IMR-90 (cell line): Measurements from ENCODE around the gene UFSP1. TPM values are rescaled to one million over a fixed set of nuclear protein-coding genes. Genes with fewer than 3 reads are reported as not detected.

Experiments
- ATAC-seq: fragments of 200-7000 bp; cut with Tn5 transposase; 2 replicates; pipeline ENCODE4 v1.9.1; 2020; ENCODE audit warnings: low read depth, mild to moderate bottlenecking, moderate library complexity
- BruUV-seq: library from RNA; stranded (reverse); fragments of 400-500 nt; replicated peaks from 2 replicates; lab custom pipeline; 2021; lab: Mats Ljungman, UMichigan
- CTCF ChIA-PET: fragments of 300-600 bp; formaldehyde crosslinking; extraction: SDS; loops from one replicate; lab custom pipeline; 2021; ENCODE audit warnings: antibody characterized with exemption; lab: Yijun Ruan, JAX
- POLR2A ChIA-PET: fragments of 300-600 bp; sonication (Branson Sonifier 250); formaldehyde crosslinking; loops from one replicate; lab custom pipeline; 2022; ENCODE audit warnings: antibody characterized with exemption; ENCODE audit not compliant: unreplicated experiment; lab: Charles Lee
- DNase-seq: peaks from one replicate; pipeline ENCODE4 v3.0.0; 2013
- H2AFZ ChIP-seq: replicated peaks from 2 replicates; pipeline ENCODE3; 2013; ENCODE audit warnings: low read length, mild to moderate bottlenecking; ENCODE audit not compliant: poor library complexity
- H2AK5ac ChIP-seq: 2 replicates; pipeline ENCODE4 v1.6.1; 2013; ENCODE audit warnings: low read depth, low read length, inconsistent platforms
- H2AK9ac ChIP-seq: replicated peaks from 2 replicates; pipeline ENCODE3; 2013; ENCODE audit warnings: mild to moderate bottlenecking, low read depth, low read length, moderate library complexity; ENCODE audit not compliant: poor library complexity
- H2BK120ac ChIP-seq: 2 replicates; pipeline ENCODE4 v1.6.1; 2013; ENCODE audit warnings: low read depth, low read length, inconsistent platforms
- H2BK15ac ChIP-seq: 3 replicates; pipeline ENCODE4 v1.6.1; 2013; ENCODE audit warnings: low read depth, low read length, inconsistent platforms
- H2BK20ac ChIP-seq: 2 replicates; pipeline ENCODE4 v1.6.1; 2013; ENCODE audit warnings: low read depth, mild to moderate bottlenecking, inconsistent platforms, low read length, moderate library complexity
- H2BK5ac ChIP-seq: 2 replicates; pipeline ENCODE4 v1.6.1; 2013; ENCODE audit warnings: mild to moderate bottlenecking, low read depth, low read length, inconsistent platforms; ENCODE audit not compliant: poor library complexity, severe bottlenecking
- H3K14ac ChIP-seq: replicated peaks from 2 replicates; pipeline ENCODE4 v1.6.1; 2013; ENCODE audit warnings: low read depth, low read length, inconsistent platforms
- H3K18ac ChIP-seq: 2 replicates; pipeline ENCODE4 v1.6.1; 2013; ENCODE audit warnings: low read depth, low read length, control low read depth
- H3K23ac ChIP-seq: 2 replicates; pipeline ENCODE4 v1.6.1; 2013; ENCODE audit warnings: low read depth, low read length, inconsistent platforms
- H3K27ac ChIP-seq: 2 replicates; pipeline ENCODE4 v1.5.1; 2013; ENCODE audit warnings: mild to moderate bottlenecking, control low read depth, low read length; ENCODE audit not compliant: insufficient read depth
- H3K27me3 ChIP-seq: 2 replicates; pipeline ENCODE4 v1.6.1; 2013; ENCODE audit warnings: low read length; ENCODE audit not compliant: control insufficient read depth, insufficient read depth
- H3K36me3 ChIP-seq: 2 replicates; pipeline ENCODE4 v1.6.1; 2013; ENCODE audit warnings: low read length, mixed read lengths; ENCODE audit not compliant: control insufficient read depth, insufficient read depth
- H3K4ac ChIP-seq: 2 replicates; pipeline ENCODE4 v1.6.1; 2013; ENCODE audit warnings: low read depth, low read length, inconsistent platforms
- H3K4me1 ChIP-seq: 2 replicates; pipeline ENCODE4 v1.6.1; 2013; ENCODE audit warnings: low read length, mixed read lengths; ENCODE audit not compliant: control insufficient read depth, insufficient read depth
- H3K4me2 ChIP-seq: 2 replicates; pipeline ENCODE4 v1.6.1; 2013; ENCODE audit warnings: low read depth, mild to moderate bottlenecking, control low read depth, low read length, moderate library complexity
- H3K4me3 ChIP-seq: 2 replicates; pipeline ENCODE4 v1.5.1; 2013; ENCODE audit warnings: low read depth, mild to moderate bottlenecking, control low read depth, low read length, moderate library complexity; ENCODE audit not compliant: insufficient read depth
- H3K56ac ChIP-seq: 2 replicates; pipeline ENCODE4 v1.6.1; 2013; ENCODE audit warnings: low read length, inconsistent platforms; ENCODE audit not compliant: insufficient read depth; ENCODE audit errors: extremely low read depth
- H3K79me1 ChIP-seq, 2 experiments: 2 replicates each; pipeline ENCODE4 v1.6.1; 2013; ENCODE audit warnings: low read length in 2 of 2, inconsistent platforms in 1 of 2, low read depth in 1 of 2
- H3K9ac ChIP-seq: 2 replicates; pipeline ENCODE4 v1.6.1; 2013; ENCODE audit warnings: low read depth, low read length, control low read depth
- H3K9me1 ChIP-seq: 2 replicates; pipeline ENCODE4 v1.6.1; 2013; ENCODE audit warnings: low read length, inconsistent platforms; ENCODE audit not compliant: insufficient read depth
- H3K9me3 ChIP-seq: 2 replicates; pipeline ENCODE4 v1.6.1; 2013; ENCODE audit warnings: low read length; ENCODE audit not compliant: control insufficient read depth, insufficient read depth
- H4K20me1 ChIP-seq: 2 replicates; pipeline ENCODE4 v1.6.1; 2013; ENCODE audit warnings: low read length, inconsistent platforms; ENCODE audit not compliant: insufficient read depth
- H4K5ac ChIP-seq: 2 replicates; pipeline ENCODE4 v1.6.1; 2013; ENCODE audit warnings: mild to moderate bottlenecking, low read depth, low read length, control low read depth
- H4K8ac ChIP-seq, 2 experiments: 2 replicates each; pipeline ENCODE4 v1.6.1; 2013; ENCODE audit warnings: low read depth in 2 of 2, low read length in 2 of 2, control low read depth in 1 of 2, inconsistent platforms in 1 of 2
- H4K91ac ChIP-seq: 2 replicates; pipeline ENCODE4 v1.6.1; 2013; ENCODE audit warnings: low read depth, low read length, inconsistent platforms; ENCODE audit not compliant: insufficient read depth
- CEBPB ChIP-seq: IDR thresholded peaks from 2 replicates; pipeline ENCODE4 v1.6.1; 2012; ENCODE audit warnings: low read depth, low read length, improper control_type of control experiment
- ELK1 ChIP-seq: fragments of 150-350 bp; IDR thresholded peaks from 2 replicates; pipeline ENCODE4 v1.6.1; 2016; ENCODE audit warnings: low read depth, mild to moderate bottlenecking, low read length, moderate library complexity, borderline replicate concordance
- FOS ChIP-seq: fragments of 150-350 bp; IDR thresholded peaks from 2 replicates; pipeline ENCODE4 v1.6.1; 2016; ENCODE audit warnings: low read depth, low read length
- MAZ ChIP-seq: IDR thresholded peaks from 2 replicates; pipeline ENCODE4 v1.6.1; 2012; ENCODE audit warnings: low read depth, mild to moderate bottlenecking, low read length, improper control_type of control experiment, moderate library complexity, borderline replicate concordance
- MXI1 ChIP-seq: IDR thresholded peaks from 2 replicates; pipeline ENCODE4 v1.6.1; 2012; ENCODE audit warnings: low read depth, mild to moderate bottlenecking, low read length, moderate library complexity, borderline replicate concordance
- NFE2L2 ChIP-seq: fragments of 150-350 bp; IDR thresholded peaks from 2 replicates; pipeline ENCODE4 v1.6.1; 2016; ENCODE audit warnings: low read depth, mild to moderate bottlenecking, low read length
- RAD21 ChIP-seq: IDR thresholded peaks from 2 replicates; pipeline ENCODE4 v1.6.1; 2012; ENCODE audit warnings: low read length, improper control_type of control experiment
- RFX5 ChIP-seq: IDR thresholded peaks from 2 replicates; pipeline ENCODE4 v1.8.0; 2012; ENCODE audit warnings: low read depth, mild to moderate bottlenecking, low read length, moderate library complexity
- WGBS, 2 experiments: methylation state at CpG; one replicate each; pipeline versions ENCODE4 v1.1.5 to v1.1.7; 2013; ENCODE audit warnings: missing lambda C conversion rate in 2 of 2; ENCODE audit not compliant: insufficient read length in 1 of 2; ENCODE audit errors: extremely low coverage in 2 of 2; 5-methylcytosine and 5-hydroxymethylcytosine counted together
- dilution Hi-C: fragments of 300-500 bp; cut with HindIII; formaldehyde crosslinking; loops from one replicate; pipeline ENCODE4 v1.14.3; 2018; ENCODE audit warnings: low sequenced_read_pairs; ENCODE audit not compliant: unreplicated experiment
- in situ Hi-C: fragments of 300-500 bp; cut with MboI; formaldehyde crosslinking; loops from 3 replicates; pipeline ENCODE4 v1.14.3; 2019; ENCODE audit warnings: low sequenced_read_pairs, inconsistent platforms, mixed read lengths
- intact Hi-C: fragments of 100-400 bp; cut with micrococcal nuclease; formaldehyde crosslinking; loops from 2 replicates; pipeline ENCODE4 v1.10.0; 2022
- polyA plus RNA-seq, 3 experiments: library from polyadenylated mRNA; depleted of rRNA; stranded (reverse); fragments of >200 nt; gene quantifications; 2 replicates each; pipeline ENCODE4 v1.2.3, GENCODE V29; 2012; ENCODE audit warnings: low replicate concordance in 1 of 3
- total RNA-seq: library from RNA; depleted of rRNA; stranded (reverse); fragments of >200 nt; gene quantifications from 2 replicates; pipeline ENCODE4 v1.2.3, GENCODE V29; 2012
- TF ChIP-seq, protein P1 (sequence below): fragments of 150-350 bp; IDR thresholded peaks from 2 replicates; pipeline ENCODE4 v1.6.1; 2017; ENCODE audit warnings: mild to moderate bottlenecking, antibody characterized with exemption, low read length, low read depth

Gene UFSP1
- total and polyA plus RNA-seq, 2 of the 4 experiments (the other 2 are of a cell fraction) = 0.36 to 1.0 TPM

- Histone ChIP-seq H2AK5ac (no peak overlapping the region), H3K36me3 (peaks cover 21% of the 10 kb centered on the region), H3K79me1 (peaks cover 8 to 19% of the 10 kb centered on the region in 2 experiments; a peak in 3 of 4 replicates), H2BK15ac (0 out of 3 replicates have a peak overlapping the region, but pooled peaks have one; percentile 12), H2AK9ac (no peak overlapping the region), H3K27ac (no peak overlapping the region), H3K27me3 (peaks cover 17% of the 10 kb centered on the region), H3K14ac (peak overlapping the region; percentile 50; the same call in 1 of the 2 replicates), H4K20me1 (peaks cover 19% of the 10 kb centered on the region; the same call in 1 of the 2 replicates), H2BK20ac (no peak overlapping the region; the same call in 1 of the 2 replicates), H4K8ac (peak overlapping the region; percentile 91 to 99; a peak in 3 of 4 replicates), H3K4ac (no peak overlapping the region), H3K4me1 (peaks cover 16% of the 10 kb centered on the region), H3K56ac (no peak overlapping the region), H3K9me3 (peaks cover 2% of the 10 kb centered on the region; the same call in 1 of the 2 replicates), H2BK5ac (no peak overlapping the region), H3K9me1 (peaks cover 3% of the 10 kb centered on the region; the same call in 1 of the 2 replicates), H4K5ac (no peak overlapping the region), H3K4me3 (no peak overlapping the region), H3K4me2 (no peak overlapping the region), H4K91ac (no peak overlapping the region), H3K9ac (no peak overlapping the region), H2BK120ac (no peak overlapping the region), H2AFZ (peak overlapping the region; percentile 87), H3K23ac (peak overlapping the region; percentile 35; the same call in 1 of the 2 replicates), H3K18ac (no peak overlapping the region)
- POLR2A ChIA-PET = interaction anchor here (0.6 kb wide), 2 partner anchors 233 to 313 kb away, joined by 3 to 5 read pairs; no protein-coding TSS in a partner anchor
- dilution Hi-C loops = no loop called here
- DNase-seq (peak; percentile 34), ATAC-seq (no peak)
- CTCF ChIA-PET = no interaction called here
- 100% methylated on average over 1 of the region's 8 CpGs; no CpG with 5 or more reads in 1 of the 2 experiments for WGBS, 2 experiments
- TF ChIP-seq MXI1 (no peak), CEBPB (no peak), FOS (no peak), NFE2L2 (no peak), MAZ (no peak), RAD21 (no peak), RFX5 (no peak), ELK1 (no peak)
- TF ChIP-seq, protein P1, sequence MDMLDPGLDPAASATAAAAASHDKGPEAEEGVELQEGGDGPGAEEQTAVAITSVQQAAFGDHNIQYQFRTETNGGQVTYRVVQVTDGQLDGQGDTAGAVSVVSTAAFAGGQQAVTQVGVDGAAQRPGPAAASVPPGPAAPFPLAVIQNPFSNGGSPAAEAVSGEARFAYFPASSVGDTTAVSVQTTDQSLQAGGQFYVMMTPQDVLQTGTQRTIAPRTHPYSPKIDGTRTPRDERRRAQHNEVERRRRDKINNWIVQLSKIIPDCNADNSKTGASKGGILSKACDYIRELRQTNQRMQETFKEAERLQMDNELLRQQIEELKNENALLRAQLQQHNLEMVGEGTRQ = no peak
- intact Hi-C loops = no loop called here
- in situ Hi-C loops = loop anchor here (5.0 to 10.0 kb wide), 2 partner anchors 166 to 393 kb away; no protein-coding TSS in a partner anchor
- BruUV-seq = no TSS peak
Observed at GRCh38 chr7:100891568-100892247, 2.2 kb upstream of the UFSP1 start.
